Testis (tissue), 3 donors: ENCODE data around the gene FAM184A. TPM values are rescaled to one million over a fixed set of nuclear protein-coding genes. Genes with fewer than 3 reads are reported as not detected.

ENCODE experiments used
- DNase-seq: peaks from one replicate; pipeline ENCODE4 v3.0.0-alpha.2; 2019
- H3K27ac ChIP-seq, 2 donors: fragments of 200-600 bp; sonication (generic); one replicate each; pipeline ENCODE4 v1.5.1; 2019
- H3K27me3 ChIP-seq: fragments of 200-600 bp; sonication (generic); one replicate; pipeline ENCODE4 v1.5.1; 2019
- H3K36me3 ChIP-seq: fragments of 200-600 bp; sonication (generic); one replicate; pipeline ENCODE4 v1.5.1; 2017; ENCODE audit warnings: low read depth; ENCODE audit errors: missing control alignments
- H3K4me1 ChIP-seq: fragments of 200-600 bp; sonication (generic); one replicate; pipeline ENCODE4 v1.5.1; 2019
- H3K4me3 ChIP-seq, 2 donors: fragments of 200-600 bp; sonication (generic); one replicate each; pipeline ENCODE4 v1.5.1; 2017 to 2019
- H3K9me3 ChIP-seq: fragments of 200-600 bp; sonication (generic); one replicate; pipeline ENCODE4 v1.5.1; 2017
- CTCF ChIP-seq, 3 experiments: fragments of 450-650 bp in 2 of 3; fragments of 200-600 bp in 1 of 3; sonication (generic) in 1 of 3; IDR thresholded peaks; one replicate each; pipeline ENCODE4 v1.5.1; 2016 to 2019; ENCODE audit warnings: antibody characterized with exemption in 3 of 3, mild to moderate bottlenecking in 2 of 3, moderate library complexity in 1 of 3
- POLR2A ChIP-seq: fragments of 450-650 bp; IDR thresholded peaks from one replicate; pipeline ENCODE4 v1.6.1; 2017; ENCODE audit warnings: antibody characterized with exemption, mild to moderate bottlenecking, moderate library complexity
- WGBS, 2 donors: methylation state at CpG; one replicate each; pipeline ENCODE4 v1.1.5; 2018; 5-methylcytosine and 5-hydroxymethylcytosine counted together
- intact Hi-C: fragments of 100-400 bp; cut with DNase I; formaldehyde crosslinking; loops from one replicate; pipeline ENCODE4 v1.15.1; 2023; ENCODE audit warnings: low total_unique reads
- polyA plus RNA-seq: library from polyadenylated mRNA; stranded (reverse); fragments of 350-450 nt; fragmentation: Illumina TruSeq; extraction: RNeasy Lipid Tissue Mini Kit (QIAGEN cat#74804); gene quantifications from one replicate; pipeline ENCODE4 v1.2.3, GENCODE V29; 2014; ENCODE audit warnings: low read depth, low replicate concordance; ENCODE audit not compliant: insufficient read depth
- total RNA-seq, 2 donors: library from RNA; depleted of rRNA; stranded (reverse); fragments of >200 nt; gene quantifications; one replicate each; pipeline ENCODE4 v1.2.3, GENCODE V29; 2016

FAM184A gene
- total and polyA plus RNA-seq, 3 donors from 2014 or later, result 24.0 to 36.3 (median 24.3) TPM

- WGBS, 2 donors, result 0 to 1% methylated on average over 11 to 42 of the region's 43 CpGs
- H3K36me3 ChIP-seq, result no peaks in the 10 kb centered on the region
- H3K4me1 ChIP-seq, result no peaks in the 10 kb centered on the region
- peak; percentile 60 for DNase-seq
- TF ChIP-seq POLR2A (no peak), CTCF (IDR thresholded peaks at IDR 0.05) (no peak)
- H3K4me3 ChIP-seq, result peak overlapping the region; percentile 70 to 85
- no peaks in the 10 kb centered on the region for H3K9me3 ChIP-seq
- no peaks in the 10 kb centered on the region for H3K27me3 ChIP-seq
- intact Hi-C loops, result no loop called here
- H3K27ac ChIP-seq, result peak overlapping the region; percentile 71 to 87
These were observed 655 bp downstream of the FAM184A start for GRCh38 chr6:119077643-119078375.

GRCh38 chr6:119077391-119077642 is 1.1 kb downstream of the FAM184A start:
- Histone ChIP-seq H3K27me3 (no peaks in the 10 kb centered on the region), H3K36me3 (no peaks in the 10 kb centered on the region), H3K4me1 (no peaks in the 10 kb centered on the region), H3K27ac (no peak overlapping the region), H3K9me3 (no peaks in the 10 kb centered on the region), H3K4me3 (no peak overlapping the region)
- no peak for DNase-seq
- TF ChIP-seq POLR2A, result no peak
- TF ChIP-seq CTCF (IDR thresholded peaks at IDR 0.05), result no peak
- intact Hi-C loops, result no loop called here
- 18 to 36% methylated on average over 3 of the region's 3 CpGs for WGBS, 2 donors

- Histone ChIP-seq H3K27me3 (no peaks in the 10 kb centered on the region), H3K9me3 (no peaks in the 10 kb centered on the region), H3K4me1 (no peaks in the 10 kb centered on the region), H3K36me3 (no peaks in the 10 kb centered on the region), H3K27ac (peak overlapping the region in 1 of 2 donors; percentile 32), H3K4me3 (no peak overlapping the region)
- no peak for DNase-seq
- TF ChIP-seq POLR2A (no peak), CTCF (IDR thresholded peaks at IDR 0.05) (no peak)
- intact Hi-C loops, result no loop called here
- WGBS, 2 donors, result 47% methylated on average over 7 of the region's 7 CpGs
These were observed 1.7 kb downstream of the FAM184A start for GRCh38 chr6:119076576-119077390.

- H3K9me3 ChIP-seq, result no peaks in the 10 kb centered on the region
- no peak overlapping the region for H3K27ac ChIP-seq
- no peaks in the 10 kb centered on the region for H3K27me3 ChIP-seq
- TF ChIP-seq CTCF (IDR thresholded peaks at IDR 0.05) (no peak), POLR2A (no peak)
- intact Hi-C loops, result no loop called here
- 78 to 85% methylated on average over 5 of the region's 5 CpGs for WGBS, 2 donors
- no peaks in the 10 kb centered on the region for H3K4me1 ChIP-seq
- H3K36me3 ChIP-seq, result no peaks in the 10 kb centered on the region
- DNase-seq, result no peak
- no peak overlapping the region for H3K4me3 ChIP-seq
These were observed 2.3 kb downstream of the FAM184A start for GRCh38 chr6:119076173-119076572.
